Neural progenitor cell (in vitro differentiated cells): Measurements from ENCODE around the gene ACSS3. TPM values are rescaled to one million over a fixed set of nuclear protein-coding genes. Genes with fewer than 3 reads are reported as not detected.

ENCODE experiments used
- DNase-seq: peaks from one replicate; pipeline ENCODE4 v3.0.0-alpha.2; 2016; ENCODE audit warnings: low spot score
- H2AFZ ChIP-seq: fragments of 200-600 bp; sonication (generic); replicated peaks from 2 replicates; pipeline ENCODE4 v1.6.1; 2016; ENCODE audit warnings: antibody characterized with exemption
- H3F3A ChIP-seq: fragments of 200-600 bp; sonication (generic); 2 replicates; pipeline ENCODE4 v1.6.1; 2016; ENCODE audit warnings: antibody characterized with exemption, low read depth
- H3K27ac ChIP-seq: fragments of 200-600 bp; sonication (generic); 2 replicates; pipeline ENCODE4 v1.5.1; 2016; ENCODE audit warnings: mild to moderate bottlenecking
- H3K27me3 ChIP-seq: fragments of 200-600 bp; sonication (generic); 2 replicates; pipeline ENCODE4 v1.6.1; 2016; ENCODE audit warnings: mild to moderate bottlenecking, moderate library complexity
- H3K36me3 ChIP-seq: fragments of 200-600 bp; sonication (generic); 2 replicates; pipeline ENCODE4 v1.5.1; 2016
- H3K4me1 ChIP-seq: fragments of 200-600 bp; sonication (generic); 2 replicates; pipeline ENCODE4 v1.6.1; 2016; ENCODE audit warnings: mixed run types
- H3K4me2 ChIP-seq: fragments of 200-600 bp; sonication (generic); 2 replicates; pipeline ENCODE4 v1.6.1; 2016
- H3K4me3 ChIP-seq: fragments of 200-600 bp; sonication (generic); 2 replicates; pipeline ENCODE4 v1.5.1; 2016
- H3K79me2 ChIP-seq: fragments of 200-600 bp; sonication (generic); 2 replicates; pipeline ENCODE4 v1.6.1; 2016; ENCODE audit warnings: low read depth
- H3K9ac ChIP-seq: fragments of 200-600 bp; sonication (generic); 2 replicates; pipeline ENCODE4 v1.6.1; 2016
- H3K9me3 ChIP-seq: fragments of 200-600 bp; sonication (generic); 2 replicates; pipeline ENCODE4 v1.5.1; 2016; ENCODE audit warnings: low read depth
- H4K20me1 ChIP-seq: fragments of 200-600 bp; sonication (generic); 2 replicates; pipeline ENCODE4 v1.6.1; 2016; ENCODE audit warnings: low read depth
- H3K27ac Mint-ChIP-seq: 3 replicates; pipeline ENCODE4 v1.8.0; 2021; ENCODE audit warnings: mixed read lengths
- H3K27me3 Mint-ChIP-seq: 2 replicates; pipeline ENCODE4 v1.8.0; 2022; ENCODE audit warnings: low read depth, mild to moderate bottlenecking, inconsistent platforms, moderate library complexity, mixed read lengths; ENCODE audit not compliant: insufficient read depth
- H3K36me3 Mint-ChIP-seq: 3 replicates; pipeline ENCODE4 v1.8.0; 2021; ENCODE audit warnings: mixed read lengths
- H3K4me1 Mint-ChIP-seq: 3 replicates; pipeline ENCODE4 v1.8.0; 2021; ENCODE audit warnings: mixed read lengths
- H3K4me3 Mint-ChIP-seq: 3 replicates; pipeline ENCODE4 v1.8.0; 2021; ENCODE audit warnings: mild to moderate bottlenecking, moderate library complexity, mixed read lengths
- H3K9me3 Mint-ChIP-seq: 3 replicates; pipeline ENCODE4 v1.8.0; 2020; ENCODE audit warnings: mixed read lengths
- CTCF ChIP-seq: fragments of 200-600 bp; sonication (generic); IDR thresholded peaks from 2 replicates; pipeline ENCODE4 v1.5.1; 2017; ENCODE audit warnings: antibody characterized with exemption, mild to moderate bottlenecking
- EZH2 ChIP-seq: fragments of 200-600 bp; sonication (generic); IDR thresholded peaks from 2 replicates; pipeline ENCODE4 v1.6.1; 2017; ENCODE audit warnings: antibody characterized with exemption, mild to moderate bottlenecking, moderate library complexity
- EZH2phosphoT487 ChIP-seq: fragments of 200-600 bp; sonication (generic); IDR thresholded peaks from 2 replicates; pipeline ENCODE4 v1.6.1; 2017; ENCODE audit warnings: antibody characterized with exemption
- total RNA-seq: library from RNA; depleted of rRNA; stranded (reverse); fragments of >200 nt; gene quantifications from 2 replicates; pipeline ENCODE4 v1.2.3, GENCODE V29; 2015; ENCODE audit warnings: low replicate concordance

Gene ACSS3
- total RNA-seq, 1 donor from 2014 or later: 26.5 TPM

GRCh38 chr12:81083906-81084513 lies 6.1 kb downstream of the ACSS3 start:
- Histone ChIP-seq H3K4me1 (peaks cover 41% of the 10 kb centered on the region), H4K20me1 (no peaks in the 10 kb centered on the region), H3K79me2 (peaks cover 51% of the 10 kb centered on the region), H3K27me3 (no peaks in the 10 kb centered on the region), H3K9ac (no peak overlapping the region), H3F3A (no peaks in the 10 kb centered on the region), H2AFZ (no peak overlapping the region), H3K4me2 (no peak overlapping the region), H3K27ac (no peak overlapping the region), H3K4me3 (no peak overlapping the region), H3K9me3 (no peaks in the 10 kb centered on the region), H3K36me3 (no peaks in the 10 kb centered on the region)
- peak; percentile 25 for DNase-seq
- Mint-ChIP-seq H3K4me1 (peaks cover 29% of the 10 kb centered on the region), H3K36me3 (no peaks in the 10 kb centered on the region), H3K27ac (no peak overlapping the region), H3K9me3 (no peaks in the 10 kb centered on the region), H3K27me3 (no peaks in the 10 kb centered on the region), H3K4me3 (no peak overlapping the region)
- TF ChIP-seq CTCF (no peak), EZH2phosphoT487 (no peak), EZH2 (no peak)

GRCh38 chr12:81084811-81085350 lies 7.0 kb downstream of the ACSS3 start:
- H3K4me3 ChIP-seq: no peak overlapping the region
- H3K4me1 ChIP-seq: peaks cover 32% of the 10 kb centered on the region
- no peak for TF ChIP-seq EZH2
- TF ChIP-seq CTCF: no peak
- no peak for TF ChIP-seq EZH2phosphoT487
- H3K79me2 ChIP-seq: peaks cover 43% of the 10 kb centered on the region
- no peak overlapping the region for H3K9ac ChIP-seq
- H3K27me3 ChIP-seq: no peaks in the 10 kb centered on the region
- Mint-ChIP-seq H3K36me3 (no peaks in the 10 kb centered on the region), H3K9me3 (no peaks in the 10 kb centered on the region), H3K27ac (no peak overlapping the region), H3K4me1 (peaks cover 20% of the 10 kb centered on the region), H3K27me3 (no peaks in the 10 kb centered on the region), H3K4me3 (no peak overlapping the region)
- no peaks in the 10 kb centered on the region for H4K20me1 ChIP-seq
- no peaks in the 10 kb centered on the region for H3K9me3 ChIP-seq
- no peaks in the 10 kb centered on the region for H3F3A ChIP-seq
- DNase-seq: no peak
- H3K36me3 ChIP-seq: no peaks in the 10 kb centered on the region
- H3K4me2 ChIP-seq: no peak overlapping the region
- no peak overlapping the region for H3K27ac ChIP-seq
- no peak overlapping the region for H2AFZ ChIP-seq

- H3K27me3 Mint-ChIP-seq: no peaks in the 10 kb centered on the region
Observed at GRCh38 chr12:81085832-81086231, 8.0 kb downstream of the ACSS3 start.

More at GRCh38 chr12:81085832-81086231, 8.0 kb downstream of the ACSS3 start:
- Histone ChIP-seq H3K4me1 (peaks cover 26% of the 10 kb centered on the region), H3K9ac (no peak overlapping the region), H3K9me3 (no peaks in the 10 kb centered on the region), H3K4me2 (no peak overlapping the region), H4K20me1 (no peaks in the 10 kb centered on the region), H3K4me3 (no peak overlapping the region), H3K27me3 (no peaks in the 10 kb centered on the region), H2AFZ (no peak overlapping the region), H3F3A (no peaks in the 10 kb centered on the region), H3K36me3 (no peaks in the 10 kb centered on the region), H3K79me2 (peaks cover 41% of the 10 kb centered on the region), H3K27ac (no peak overlapping the region)
- Mint-ChIP-seq H3K4me3 (no peak overlapping the region), H3K36me3 (no peaks in the 10 kb centered on the region), H3K9me3 (no peaks in the 10 kb centered on the region), H3K4me1 (peaks cover 11% of the 10 kb centered on the region), H3K27ac (no peak overlapping the region)
- no peak for DNase-seq
- TF ChIP-seq EZH2phosphoT487: no peak
- no peak for TF ChIP-seq CTCF
- no peak for TF ChIP-seq EZH2
